HS-27A (cell line): ENCODE results near the gene C2orf81.
"Not testable (repeated sequence)": the region's sequence is repeated elsewhere in the genome, so short reads cannot be mapped to it uniquely, and the experiment has no call there.

Experiments
- DNase-seq: peaks from one replicate; pipeline ENCODE4 v3.0.0-alpha.2; 2012; ENCODE audit warnings: low read depth, missing footprints

The C2orf81 gene

GRCh38 chr2:74442483-74443297 is 21.3 kb upstream of the C2orf81 start:
- DNase-seq, result not testable (repeated sequence)

GRCh38 chr2:74441690-74442482 is 20.5 kb upstream of the C2orf81 start, which contains the start of gene RTKN:
RTKN (minus strand) TSS chr2:74441937; CDS start chr2:74441816, 121 bp downstream.
- DNase-seq, result no peak

- DNase-seq, result no peak
Measured at GRCh38 chr2:74441170-74441689, 19.8 kb upstream of the C2orf81 start.

GRCh38 chr2:74440378-74441169 is 19.2 kb upstream of the C2orf81 start:
- peak; percentile 43 for DNase-seq

GRCh38 chr2:74439803-74440377 is 18.5 kb upstream of the C2orf81 start:
- no peak for DNase-seq

GRCh38 chr2:74439373-74439772 is 18.0 kb upstream of the C2orf81 start:
- no peak for DNase-seq

GRCh38 chr2:74438248-74438647 is 16.8 kb upstream of the C2orf81 start:
- no peak for DNase-seq

- no peak for DNase-seq
Measured at GRCh38 chr2:74436848-74437695, 15.7 kb upstream of the C2orf81 start.

- no peak for DNase-seq
Measured at GRCh38 chr2:74436111-74436805, 14.8 kb upstream of the C2orf81 start.

GRCh38 chr2:74430502-74430901 is 9.1 kb upstream of the C2orf81 start:
- no peak for DNase-seq

- DNase-seq, result no peak
Measured at GRCh38 chr2:74429487-74430451, 8.3 kb upstream of the C2orf81 start.

- no peak for DNase-seq
Measured at GRCh38 chr2:74428675-74429074, 7.3 kb upstream of the C2orf81 start.

- no peak for DNase-seq
Measured at GRCh38 chr2:74427551-74427950, 6.1 kb upstream of the C2orf81 start.

GRCh38 chr2:74426181-74426758 is 4.9 kb upstream of the C2orf81 start:
- DNase-seq, result no peak

GRCh38 chr2:74425523-74425922 is 4.1 kb upstream of the C2orf81 start:
- DNase-seq, result no peak

GRCh38 chr2:74424995-74425406 is 3.6 kb upstream of the C2orf81 start:
- DNase-seq, result no peak

- DNase-seq, result no peak
Measured at GRCh38 chr2:74424139-74424992, 2.9 kb upstream of the C2orf81 start.
